ENCODE data around the gene PEX1.

GRCh38 chr7:92460510-92460909, 67.8 kb downstream of the PEX1 start:
- TF ChIP-seq GATA2 (IDR thresholded peaks at IDR 0.05; ENCODE audit: low read depth, low read length) (no peak), GATA3 (IDR thresholded peaks at IDR 0.05; ENCODE audit: low read depth, low read length) (no peak)

Measured in SH-SY5Y (cell line).